Measurements from ENCODE around the gene NTRK3.

NTRK3 gene

GRCh38 chr15:88256279-88257230 lies at the start of gene NTRK3:
TSS of gene NTRK3 (minus strand) at chr15:88256739. CDS start at chr15:88256153, 586 bp downstream.
- DNase-seq, result no peak

GRCh38 chr15:88303395-88303794 lies 46.9 kb upstream of the NTRK3 start:
- no peak for DNase-seq

- no peak for DNase-seq
These were observed 45.8 kb upstream of the NTRK3 start for GRCh38 chr15:88302373-88302772.

GRCh38 chr15:88301311-88301710 lies 44.8 kb upstream of the NTRK3 start:
- no peak for DNase-seq

GRCh38 chr15:88300861-88301260 lies 44.3 kb upstream of the NTRK3 start:
- DNase-seq, result no peak

GRCh38 chr15:88300089-88300488 lies 43.5 kb upstream of the NTRK3 start:
- no peak for DNase-seq

- DNase-seq, result no peak
These were observed 43.0 kb upstream of the NTRK3 start for GRCh38 chr15:88299497-88299896.

- DNase-seq, result no peak
These were observed 32.1 kb upstream of the NTRK3 start for GRCh38 chr15:88288661-88289060.

GRCh38 chr15:88288206-88288605 lies 31.7 kb upstream of the NTRK3 start:
- DNase-seq, result no peak

- no peak for DNase-seq
These were observed 27.9 kb upstream of the NTRK3 start for GRCh38 chr15:88284318-88284998.

GRCh38 chr15:88282614-88283013 lies 26.1 kb upstream of the NTRK3 start:
- DNase-seq, result no peak

GRCh38 chr15:88276821-88277410 lies 20.4 kb upstream of the NTRK3 start:
- DNase-seq, result no peak

GRCh38 chr15:88275804-88276203 lies 19.3 kb upstream of the NTRK3 start:
- no peak for DNase-seq

GRCh38 chr15:88274553-88275460 lies 18.3 kb upstream of the NTRK3 start:
- DNase-seq, result no peak

- DNase-seq, result no peak
These were observed 15.9 kb upstream of the NTRK3 start for GRCh38 chr15:88272421-88272820.

- no peak for DNase-seq
These were observed 13.0 kb upstream of the NTRK3 start for GRCh38 chr15:88269356-88270062.

GRCh38 chr15:88267720-88268119 lies 11.2 kb upstream of the NTRK3 start:
- DNase-seq, result no peak

GRCh38 chr15:88266170-88266569 lies 9.6 kb upstream of the NTRK3 start:
- DNase-seq, result no peak

GRCh38 chr15:88264622-88265021 lies 8.1 kb upstream of the NTRK3 start:
- DNase-seq, result no peak

GRCh38 chr15:88262064-88262463 lies 5.5 kb upstream of the NTRK3 start:
- DNase-seq, result no peak

- peak; percentile 83 for DNase-seq
These were observed 1.6 kb upstream of the NTRK3 start for GRCh38 chr15:88258093-88258641.
